NCI-H2227 (cell line): ENCODE results near the gene NELL1.

Experiments
- DNase-seq: peaks from one replicate; lab custom pipeline; 2025; ENCODE audit not compliant: unreplicated experiment; lab: John Stamatoyannopoulos, UW

NELL1 gene

DNA sequence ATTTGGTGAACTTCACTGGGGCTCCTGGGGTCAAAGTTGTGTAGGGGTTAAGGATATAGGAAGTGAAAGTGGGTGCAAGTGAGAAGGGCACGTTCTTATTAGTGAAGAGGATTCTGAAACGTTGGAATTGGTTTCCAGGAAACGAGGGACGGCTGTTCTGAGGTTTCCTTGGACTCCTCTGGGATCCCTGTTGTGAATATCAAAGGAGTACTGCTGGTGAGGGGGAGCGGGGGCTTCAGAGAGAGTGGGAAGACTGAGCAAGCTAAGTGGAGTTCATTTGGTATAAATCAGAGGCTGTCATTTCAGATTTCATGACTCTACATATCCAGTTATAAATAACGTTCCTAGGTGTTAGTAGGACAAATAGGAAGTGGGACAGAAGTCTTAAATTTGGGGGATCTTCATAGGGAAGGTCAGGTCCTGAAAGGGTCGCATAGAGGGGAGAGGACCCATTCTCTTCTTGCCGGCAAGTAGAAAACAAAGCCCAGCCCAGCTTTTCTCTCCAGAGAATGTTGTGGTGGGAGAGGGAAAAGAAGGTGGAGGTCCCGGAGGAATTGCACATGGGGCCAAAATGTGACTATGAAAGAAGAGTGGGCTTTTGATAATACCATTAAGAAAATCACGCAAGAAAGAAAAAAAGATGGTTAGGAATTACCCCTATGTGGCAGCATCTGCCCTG, 1.1 kb upstream of the NELL1 start:
- no peak for DNase-seq

DNA sequence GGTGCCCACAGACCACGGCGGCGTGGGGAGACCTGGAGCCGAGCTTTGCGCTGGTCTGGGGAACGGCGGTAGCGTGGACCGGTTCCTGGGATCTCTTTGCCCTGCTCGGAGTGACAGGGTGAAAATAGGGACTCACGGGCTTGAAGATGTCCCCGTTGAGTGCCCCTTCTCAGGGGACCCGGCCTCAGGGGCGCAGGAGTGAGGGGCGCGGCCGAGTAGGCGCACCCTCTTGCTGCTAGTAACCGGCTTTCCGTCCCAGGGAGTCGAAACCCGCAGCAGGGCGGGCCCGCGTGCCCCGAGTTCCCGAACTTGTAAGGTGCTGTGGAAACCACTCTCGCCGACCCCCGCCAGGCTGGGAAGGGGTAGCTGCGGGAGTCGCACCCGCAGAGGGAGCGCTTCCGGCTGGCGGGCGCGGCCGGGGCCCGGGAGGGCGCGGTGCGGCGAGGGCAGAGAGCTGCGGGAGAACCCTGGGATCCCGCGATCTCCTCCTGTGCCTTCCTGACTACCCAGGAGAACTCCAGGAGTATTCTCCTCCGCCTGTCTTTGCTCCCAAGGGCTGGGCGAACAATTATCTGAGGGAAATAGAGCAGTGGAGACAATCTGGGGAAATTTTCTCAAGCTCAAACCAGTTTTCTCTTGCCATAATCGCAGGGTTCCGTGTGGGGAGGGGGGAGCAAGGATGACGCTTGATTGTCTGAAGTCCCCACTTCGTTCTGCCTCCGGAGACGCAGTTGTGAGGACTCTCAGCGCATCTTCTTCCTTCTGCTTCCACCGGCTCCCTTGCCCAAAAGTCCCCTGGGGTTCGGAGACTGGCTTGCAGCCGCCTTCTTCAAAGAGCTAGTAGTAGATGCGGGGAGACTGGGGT, 666 bp downstream of the NELL1 start:
- peak; percentile 42 for DNase-seq

DNA sequence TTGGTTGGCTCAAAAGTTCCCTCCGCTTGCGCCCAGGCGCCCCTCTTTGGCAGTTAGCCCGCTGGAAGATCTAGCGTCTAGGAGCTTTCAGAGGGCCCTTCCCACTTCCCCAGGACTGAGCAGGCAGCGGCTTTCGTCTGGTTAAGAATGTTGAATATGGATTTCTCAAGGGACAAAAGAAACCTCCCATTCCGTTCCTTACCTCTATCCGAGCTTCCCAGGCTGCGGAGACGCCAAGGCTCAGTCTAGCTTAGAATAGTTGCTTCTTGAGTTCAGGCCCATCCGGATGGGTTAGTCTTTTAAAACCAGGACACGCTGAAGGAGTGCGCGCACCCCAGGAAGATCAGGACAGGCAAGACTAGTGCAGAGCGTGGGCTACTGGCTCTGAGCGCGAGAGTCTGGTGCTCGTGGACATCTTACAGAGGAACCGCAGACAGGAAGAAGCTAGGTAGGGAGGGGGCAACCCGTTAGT, 1.6 kb downstream of the NELL1 start:
- no peak for DNase-seq

DNA sequence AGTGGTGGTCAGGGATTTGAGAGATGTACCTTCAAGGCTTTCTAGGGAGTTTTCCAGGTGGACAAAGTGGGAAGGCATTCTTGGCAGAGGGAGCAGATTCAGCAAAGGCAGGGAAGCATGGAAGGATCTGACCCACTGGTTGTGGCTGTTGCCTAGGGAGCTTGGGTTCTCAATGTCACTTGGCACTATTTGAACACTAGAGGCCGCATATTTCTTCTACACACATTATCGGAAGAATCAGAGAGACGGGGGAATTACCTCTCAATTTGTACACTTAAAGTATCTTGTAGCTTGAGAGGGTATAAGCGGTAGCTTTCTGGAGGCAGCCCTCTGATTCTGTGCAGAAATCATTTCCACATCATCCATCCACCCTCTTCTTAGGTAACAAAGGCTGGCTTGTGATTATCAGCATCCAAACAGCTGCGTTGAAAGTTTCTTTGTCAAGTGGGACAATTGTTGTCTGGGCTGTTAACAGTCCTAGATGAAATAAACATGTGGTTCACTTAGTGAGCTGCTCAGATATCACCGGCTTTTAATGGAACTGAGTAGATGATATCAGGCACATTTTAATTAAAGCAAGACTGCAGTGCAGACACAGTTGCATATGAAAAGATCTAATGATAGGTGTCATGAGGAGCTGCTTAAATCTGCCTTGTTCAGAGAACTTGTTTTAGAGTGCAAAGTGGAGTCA, 2.6 kb downstream of the NELL1 start:
- DNase-seq: peak; percentile 54

DNA sequence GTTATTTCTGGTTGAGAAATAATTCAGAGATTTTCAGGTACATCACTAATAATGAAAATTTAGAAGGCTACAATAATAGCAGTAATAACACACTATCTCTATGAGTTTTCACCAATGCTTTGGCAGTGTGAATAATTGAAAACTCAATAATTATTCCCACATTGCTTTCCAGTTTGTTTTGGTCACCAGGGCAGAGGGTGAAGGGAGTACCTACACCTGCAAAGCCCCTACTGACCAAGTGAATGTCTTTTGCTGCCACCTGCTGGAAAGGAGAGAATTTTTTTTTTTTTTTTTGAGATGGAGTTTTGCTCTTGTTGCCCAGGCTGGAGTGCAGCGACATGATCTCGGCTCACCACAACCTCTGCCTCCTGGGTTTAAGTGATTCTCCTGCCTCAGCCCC, 3.2 kb downstream of the NELL1 start:
- DNase-seq: peak; percentile 32

DNA sequence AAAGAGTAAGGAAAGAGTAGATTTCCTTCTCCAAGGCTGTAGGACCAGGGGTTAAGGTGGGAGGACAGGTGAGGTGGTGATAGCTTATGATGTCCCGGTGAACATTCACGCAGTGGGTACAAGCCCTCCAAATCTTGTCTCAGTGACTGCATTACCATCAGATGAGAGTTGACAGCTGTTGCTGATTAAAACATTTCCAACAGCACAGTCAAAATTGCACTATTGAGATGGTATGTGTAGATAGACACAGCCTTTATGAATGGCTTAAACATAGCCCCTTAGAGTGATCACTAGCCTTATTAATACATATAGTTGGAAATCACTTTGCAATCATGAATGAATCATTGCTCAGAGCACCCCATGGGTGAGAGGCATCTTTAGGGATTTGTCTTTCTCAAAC, 7.3 kb downstream of the NELL1 start:
- no peak for DNase-seq

DNA sequence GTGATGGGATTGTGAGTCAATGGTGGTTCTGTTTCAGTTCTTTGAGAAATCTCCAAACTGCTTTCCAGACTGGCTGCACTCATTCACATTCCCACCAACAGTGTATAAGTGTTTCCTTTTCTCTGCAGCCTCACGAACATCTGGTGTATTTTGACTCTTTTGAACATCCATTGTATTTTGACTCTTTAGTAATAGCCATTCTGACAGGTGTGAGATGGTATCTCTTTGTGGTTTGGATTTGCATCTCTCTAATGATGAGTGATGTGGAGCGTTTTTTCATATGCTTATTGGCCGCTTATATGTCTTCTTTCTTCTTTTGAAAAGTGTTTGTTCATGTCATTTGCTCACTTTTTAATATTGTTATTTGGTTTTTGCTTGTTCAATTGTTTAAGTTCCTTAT, 19.4 kb downstream of the NELL1 start:
- DNase-seq: no peak

DNA sequence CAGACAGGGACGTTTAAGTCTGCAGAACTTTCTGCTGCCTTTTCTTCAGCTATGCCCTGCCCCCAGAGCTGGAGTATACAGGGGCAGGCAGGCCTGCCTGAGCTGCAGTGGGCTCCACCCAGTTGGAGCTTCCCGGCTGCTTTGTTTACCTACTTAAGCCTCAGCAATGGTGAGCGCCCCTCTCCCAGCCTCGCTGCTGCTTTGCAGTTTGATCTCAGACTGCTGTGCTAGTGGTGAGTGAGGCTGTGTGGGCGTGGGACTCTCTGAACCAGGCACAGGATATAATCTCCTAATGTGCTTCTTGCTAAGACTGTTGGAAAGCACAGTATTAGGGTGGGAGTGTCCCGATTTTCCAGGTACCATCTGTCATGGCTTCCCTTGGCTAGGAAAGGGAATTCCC, 38.5 kb downstream of the NELL1 start:
- no peak for DNase-seq

DNA sequence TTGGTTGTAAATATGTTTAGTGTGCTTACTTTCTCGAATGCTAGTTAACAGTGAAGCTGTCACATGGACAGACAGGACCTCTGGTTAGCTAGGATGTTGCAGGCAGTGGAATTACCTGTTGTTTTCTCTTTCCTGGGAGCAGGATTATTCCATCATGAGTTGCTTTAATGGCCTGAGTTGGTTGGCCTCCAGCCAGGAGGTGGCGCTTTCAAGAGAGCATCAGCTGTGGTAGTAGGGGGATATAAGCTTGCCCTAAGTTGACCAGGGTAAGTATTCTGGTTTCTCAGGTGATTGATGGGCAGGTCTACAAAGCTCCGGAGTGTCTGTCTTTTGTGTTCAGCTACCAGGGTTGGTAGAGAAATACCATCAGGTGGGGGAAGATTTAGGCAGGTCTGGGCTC, 43.5 kb downstream of the NELL1 start:
- DNase-seq: no peak

DNA sequence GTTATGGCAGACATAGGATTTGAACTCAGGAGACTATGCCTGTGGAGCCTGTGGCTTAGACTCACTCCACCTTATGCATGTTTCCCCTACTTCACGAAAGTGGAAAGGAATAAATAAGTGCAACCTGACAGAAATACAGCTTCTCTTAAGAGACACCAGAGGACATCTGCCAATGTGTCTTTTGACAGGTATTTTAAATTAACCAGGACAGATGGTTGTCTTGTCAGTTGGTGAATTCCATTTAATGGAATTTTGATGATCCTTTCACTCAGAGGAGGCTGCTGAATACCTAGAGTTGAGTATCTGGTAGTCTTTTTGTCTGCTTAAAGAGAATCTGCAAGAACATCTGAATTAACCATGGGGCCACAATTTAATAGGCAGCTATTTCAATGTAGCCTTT, 46.1 kb downstream of the NELL1 start:
- DNase-seq: no peak

DNA sequence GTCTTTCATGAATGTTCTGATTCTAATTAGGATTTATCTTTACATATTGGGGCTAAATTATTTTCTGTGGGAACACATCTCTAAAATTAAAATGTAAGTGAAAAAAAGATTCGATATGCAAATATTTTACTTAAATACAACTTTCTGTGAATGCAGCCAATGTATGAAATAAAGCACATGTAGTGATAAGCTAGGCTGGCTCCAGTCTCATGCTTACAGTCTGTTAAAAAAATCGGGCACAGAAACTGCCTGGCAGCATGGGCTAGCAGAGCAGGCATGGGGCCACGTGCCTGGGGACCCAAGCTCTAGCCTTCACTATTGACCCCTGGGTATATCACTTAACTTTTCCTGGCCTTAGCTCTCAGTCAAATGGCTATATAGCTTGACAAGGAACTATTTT, 46.5 kb downstream of the NELL1 start:
- no peak for DNase-seq

DNA sequence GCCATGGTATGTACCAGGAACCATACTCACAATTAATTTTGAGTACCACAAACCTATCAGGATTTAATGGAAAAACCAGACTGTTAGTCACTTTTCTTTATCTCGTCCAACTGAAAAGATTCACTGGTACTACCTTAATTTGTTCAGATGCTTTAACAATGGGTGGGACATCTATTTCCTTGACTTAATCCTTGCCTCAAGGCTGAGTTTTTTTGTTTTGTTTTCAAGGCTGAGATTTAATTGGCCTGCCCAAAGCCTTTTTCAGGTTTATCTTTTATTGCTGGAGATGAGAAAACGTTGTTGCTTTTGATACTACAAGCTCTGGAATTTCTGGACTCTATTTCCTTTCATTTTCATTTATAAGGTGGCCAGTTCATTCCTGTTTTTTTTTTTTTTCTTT, 50.4 kb downstream of the NELL1 start:
- DNase-seq: no peak

DNA sequence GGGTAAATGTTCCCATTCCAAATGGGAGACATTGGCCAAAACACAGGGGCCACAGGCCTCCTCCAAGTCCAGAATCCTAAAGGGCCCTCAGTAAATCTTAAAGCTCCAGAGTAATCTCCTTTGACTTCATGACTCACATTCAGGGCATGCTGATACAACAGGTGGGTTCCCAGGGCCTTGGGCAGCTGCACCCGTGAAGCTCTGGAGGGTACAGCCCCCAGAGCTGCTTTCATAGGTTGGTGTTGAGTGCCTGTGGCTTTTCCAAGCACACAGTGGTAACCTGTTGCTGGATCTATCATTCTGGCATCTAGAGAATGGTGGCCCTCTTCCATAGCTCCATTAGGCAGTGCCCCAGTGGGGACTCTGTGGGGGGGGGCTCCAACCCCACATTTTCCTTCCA, 54.0 kb downstream of the NELL1 start:
- DNase-seq: no peak

DNA sequence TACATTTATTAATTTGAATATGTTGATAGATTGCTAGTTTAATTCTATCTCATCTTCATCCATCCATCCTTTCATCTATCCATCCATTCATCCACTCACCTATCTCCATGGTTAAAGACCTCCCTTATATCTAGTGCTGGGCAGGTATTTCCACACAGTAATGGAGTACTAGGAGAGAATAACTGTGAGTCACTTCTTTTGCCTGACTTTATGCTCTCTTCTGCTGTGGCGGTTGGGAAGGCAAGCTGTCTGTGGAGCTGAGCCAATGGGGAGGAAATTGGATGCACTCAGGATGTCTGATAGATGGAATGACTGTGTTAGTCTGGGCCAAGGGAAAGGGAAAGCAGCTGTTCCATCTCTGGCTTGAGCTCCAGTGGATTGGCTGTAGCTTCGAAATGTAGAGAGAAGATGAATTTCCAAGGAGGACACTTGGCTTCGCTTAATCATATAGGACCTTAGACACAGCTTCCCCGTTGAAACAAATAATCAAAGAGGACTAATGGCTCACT, 60.3 kb downstream of the NELL1 start:
- no peak for DNase-seq

DNA sequence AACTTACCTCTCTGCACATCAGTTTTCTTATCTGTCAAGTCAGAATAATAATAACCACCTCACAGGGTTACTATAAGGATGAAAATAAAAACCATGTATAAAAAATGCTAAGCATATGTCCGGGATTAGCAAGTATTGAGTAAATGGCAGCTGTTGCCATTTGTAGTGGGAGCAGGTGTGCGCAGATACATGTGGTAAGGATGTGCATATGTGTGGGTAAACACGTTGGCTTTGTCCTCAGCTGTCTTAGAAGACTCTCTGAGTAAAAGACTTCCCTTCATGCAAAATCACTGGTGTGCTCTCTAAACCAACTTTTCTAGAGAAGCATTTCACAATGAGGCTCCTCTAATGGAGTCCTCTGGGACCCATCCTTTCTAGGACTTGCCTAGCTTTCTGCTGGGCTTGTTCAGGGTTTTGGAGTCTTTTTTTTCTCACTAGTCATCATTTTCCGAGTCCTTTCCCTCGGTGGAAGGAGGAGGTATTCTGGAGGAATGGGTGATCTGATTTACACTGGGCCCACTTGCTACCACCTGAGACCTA, 62.4 kb downstream of the NELL1 start:
- no peak for DNase-seq

DNA sequence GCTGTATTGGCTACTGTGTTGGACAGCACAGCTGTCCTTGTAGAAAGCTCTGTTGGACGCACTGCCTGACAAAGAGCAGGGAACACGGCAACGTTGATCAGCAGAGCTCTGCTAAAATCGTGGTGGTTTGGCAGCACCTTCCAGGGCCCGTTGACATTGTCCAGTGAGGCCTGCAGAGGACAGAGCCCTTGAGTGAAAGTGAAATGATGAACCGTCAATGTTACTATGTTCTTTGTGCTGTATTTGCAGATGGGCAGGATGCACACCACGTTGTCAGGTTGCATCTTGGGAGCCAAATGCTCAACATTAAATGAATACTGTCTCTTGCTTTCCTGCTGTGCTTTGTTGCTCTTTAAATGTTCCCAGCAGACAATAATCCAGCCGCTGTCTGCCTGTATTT, 69.7 kb downstream of the NELL1 start:
- peak; percentile 36 for DNase-seq

DNA sequence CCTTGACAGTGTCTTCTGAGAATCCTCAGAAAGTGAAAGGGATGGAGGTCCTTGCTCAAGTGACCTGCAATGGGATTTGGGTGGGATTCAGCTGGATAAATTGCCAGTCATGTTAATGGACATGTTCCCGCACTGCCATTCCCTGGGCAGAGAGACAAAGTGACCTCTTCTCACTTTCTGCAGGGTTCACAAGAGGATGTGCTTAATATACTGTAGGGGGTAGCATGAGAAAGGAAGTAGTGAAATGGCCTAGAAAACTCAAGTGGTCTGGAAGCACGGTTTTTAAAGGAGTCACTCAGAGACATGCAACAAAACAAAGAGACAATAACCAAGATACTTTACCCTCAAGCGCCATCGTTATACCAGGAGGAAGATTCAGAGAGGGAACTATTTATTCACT, 70.2 kb downstream of the NELL1 start:
- DNase-seq: peak; percentile 36

DNA sequence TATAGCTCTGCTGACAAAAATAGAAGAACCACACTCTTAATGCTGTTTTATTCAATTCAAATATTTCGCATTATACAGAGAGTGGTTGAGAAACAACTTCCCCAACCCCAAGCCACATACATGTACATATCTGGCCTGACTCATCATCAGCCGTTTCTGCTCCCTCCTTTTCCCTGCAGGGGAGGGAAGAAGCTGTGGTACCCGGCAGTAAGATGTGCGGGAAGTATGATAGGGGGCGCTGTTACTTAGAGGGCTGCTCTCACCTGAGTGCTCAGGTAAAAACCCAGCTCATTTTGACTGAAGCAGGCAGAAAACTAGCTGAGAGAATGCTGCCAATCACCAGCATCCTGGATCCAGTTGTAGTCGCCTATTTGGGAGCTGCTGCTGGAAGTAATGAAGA, 85.5 kb downstream of the NELL1 start:
- DNase-seq: no peak

DNA sequence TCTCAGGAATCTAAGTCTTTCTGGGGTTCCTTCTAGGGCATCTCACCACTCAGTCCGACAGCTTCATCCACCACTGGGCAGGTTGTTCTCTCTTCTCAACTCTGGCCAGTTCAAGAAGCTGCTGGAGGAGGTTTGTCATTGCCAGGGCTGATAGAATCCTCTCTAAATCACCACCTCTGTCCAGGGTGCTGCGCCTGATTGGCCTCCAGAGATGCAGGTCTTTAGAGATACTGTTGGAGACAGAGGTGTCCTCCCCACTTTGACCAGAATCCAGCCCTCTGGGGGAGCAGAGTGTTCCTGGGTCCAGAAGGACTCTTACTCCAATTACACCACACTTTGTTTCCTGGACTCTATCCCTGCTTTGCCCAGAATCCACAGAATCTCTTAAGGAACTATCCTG, 90.2 kb downstream of the NELL1 start:
- no peak for DNase-seq

DNA sequence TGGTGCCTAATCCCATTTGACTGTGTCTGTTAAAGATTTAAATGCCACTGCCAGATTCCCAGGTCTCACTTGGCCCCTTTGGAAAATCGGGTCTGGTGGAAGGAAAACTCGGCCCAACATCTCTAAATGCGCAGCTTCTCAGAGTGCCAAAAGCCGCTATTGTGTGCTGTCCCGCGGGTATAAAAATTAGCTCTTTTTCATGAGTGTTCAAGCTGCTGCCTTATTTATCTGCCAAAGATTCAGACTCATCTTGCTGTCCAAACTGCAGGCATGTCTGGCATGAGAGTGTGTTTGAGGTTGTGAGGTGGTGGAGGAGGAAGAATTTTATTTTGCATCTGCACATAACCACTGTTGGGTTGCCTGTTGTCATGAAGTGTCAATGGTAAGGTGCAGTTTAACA, 91.4 kb downstream of the NELL1 start:
- no peak for DNase-seq

DNA sequence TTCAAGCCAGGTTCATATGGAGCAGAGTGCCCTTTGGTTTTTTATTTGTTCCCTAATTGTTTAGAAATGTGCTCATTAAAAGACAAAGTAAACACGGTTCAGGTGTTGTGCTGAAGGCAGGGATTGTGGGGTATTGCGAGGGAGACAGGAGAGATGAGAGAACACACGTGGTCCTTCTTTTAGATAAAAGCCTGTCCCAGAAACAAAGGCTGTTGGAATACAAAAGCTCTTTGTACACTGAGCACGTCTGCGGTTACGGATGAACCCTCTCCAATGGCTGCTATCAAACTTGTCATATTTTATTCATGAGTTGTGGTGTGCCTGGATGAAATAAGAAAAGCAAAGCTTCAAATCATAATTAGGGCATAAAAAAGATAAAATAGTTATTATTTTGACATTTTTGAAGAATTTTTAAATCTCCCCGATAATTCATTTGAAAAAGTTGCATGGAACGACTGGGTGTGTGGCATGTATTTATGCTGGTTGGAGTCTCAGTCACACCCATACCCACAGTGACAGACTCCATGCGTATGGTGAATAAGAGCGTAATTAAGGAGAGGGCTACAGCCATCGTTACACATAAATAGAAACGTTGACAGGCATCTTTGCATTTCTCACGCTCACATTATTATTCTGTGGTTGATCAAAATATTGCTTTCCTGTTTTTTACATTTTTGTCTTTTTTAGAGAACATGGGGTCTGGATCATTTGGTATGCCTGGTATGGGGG, 92.9 kb downstream of the NELL1 start:
- no peak for DNase-seq
